Progenitor cell of endocrine pancreas (in vitro differentiated cells): ENCODE data around the gene RPTOR. TPM values are rescaled to one million over a fixed set of nuclear protein-coding genes. Genes with fewer than 3 reads are reported as not detected.

Experiments used
- DNase-seq: peaks from one replicate; pipeline ENCODE4 v3.0.0; 2021; ENCODE audit warnings: low spot score; ENCODE audit not compliant: unreplicated experiment
- H3K27ac Mint-ChIP-seq: 2 replicates; pipeline ENCODE4 v1.8.0; 2021; ENCODE audit warnings: mild to moderate bottlenecking, moderate library complexity, mixed read lengths
- H3K27me3 Mint-ChIP-seq: 2 replicates; pipeline ENCODE4 v1.8.0; 2021; ENCODE audit warnings: mixed read lengths
- H3K36me3 Mint-ChIP-seq: 2 replicates; pipeline ENCODE4 v1.8.0; 2022; ENCODE audit warnings: mixed read lengths; ENCODE audit not compliant: insufficient read depth
- H3K4me1 Mint-ChIP-seq: 2 replicates; pipeline ENCODE4 v1.8.0; 2021; ENCODE audit warnings: low read depth, mixed read lengths
- H3K4me3 Mint-ChIP-seq: 2 replicates; pipeline ENCODE4 v1.8.0; 2021; ENCODE audit warnings: low read depth, mild to moderate bottlenecking, moderate library complexity, mixed read lengths
- H3K9me3 Mint-ChIP-seq: 2 replicates; pipeline ENCODE4 v1.8.0; 2021; ENCODE audit warnings: low read depth, mixed read lengths
- total RNA-seq: library from RNA; stranded (reverse); gene quantifications from 2 replicates; pipeline ENCODE4 v1.2.1, GENCODE V29; 2021
- TF ChIP-seq, protein P1 (sequence below): fragments of 200-600 bp; sonication (generic); IDR thresholded peaks from one replicate; pipeline ENCODE4 v1.5.0; 2021; ENCODE audit warnings: antibody characterized with exemption, mild to moderate bottlenecking; ENCODE audit not compliant: unreplicated experiment

Gene RPTOR
- total RNA-seq, 1 donor from 2014 or later: 40.0 TPM

DNA sequence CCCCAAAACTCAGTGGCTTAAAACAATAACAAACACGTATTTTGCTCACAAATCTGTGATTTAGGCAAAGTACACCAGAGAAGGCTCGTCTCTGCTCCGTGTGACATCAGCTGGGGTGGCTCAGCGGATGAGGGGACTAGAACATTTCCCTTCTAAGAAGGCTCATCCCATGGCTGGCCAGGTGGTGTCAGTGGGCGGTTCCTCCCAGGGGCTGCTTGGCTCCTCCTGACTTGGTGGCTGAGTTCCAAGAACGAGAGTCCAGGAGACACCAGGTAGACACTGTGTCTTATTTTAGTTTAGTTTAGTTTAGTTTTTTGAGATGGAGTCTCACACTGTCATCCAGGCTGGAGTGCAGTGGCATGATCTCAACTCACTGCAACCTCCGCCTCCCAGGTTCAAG, 441.4 kb downstream of the RPTOR start:
- Mint-ChIP-seq H3K4me1 (no peaks in the 10 kb centered on the region), H3K27me3 (peaks cover 36% of the 10 kb centered on the region), H3K27ac (no peak overlapping the region), H3K36me3 (no peaks in the 10 kb centered on the region), H3K9me3 (no peaks in the 10 kb centered on the region), H3K4me3 (no peak overlapping the region)
- TF ChIP-seq, protein P1, sequence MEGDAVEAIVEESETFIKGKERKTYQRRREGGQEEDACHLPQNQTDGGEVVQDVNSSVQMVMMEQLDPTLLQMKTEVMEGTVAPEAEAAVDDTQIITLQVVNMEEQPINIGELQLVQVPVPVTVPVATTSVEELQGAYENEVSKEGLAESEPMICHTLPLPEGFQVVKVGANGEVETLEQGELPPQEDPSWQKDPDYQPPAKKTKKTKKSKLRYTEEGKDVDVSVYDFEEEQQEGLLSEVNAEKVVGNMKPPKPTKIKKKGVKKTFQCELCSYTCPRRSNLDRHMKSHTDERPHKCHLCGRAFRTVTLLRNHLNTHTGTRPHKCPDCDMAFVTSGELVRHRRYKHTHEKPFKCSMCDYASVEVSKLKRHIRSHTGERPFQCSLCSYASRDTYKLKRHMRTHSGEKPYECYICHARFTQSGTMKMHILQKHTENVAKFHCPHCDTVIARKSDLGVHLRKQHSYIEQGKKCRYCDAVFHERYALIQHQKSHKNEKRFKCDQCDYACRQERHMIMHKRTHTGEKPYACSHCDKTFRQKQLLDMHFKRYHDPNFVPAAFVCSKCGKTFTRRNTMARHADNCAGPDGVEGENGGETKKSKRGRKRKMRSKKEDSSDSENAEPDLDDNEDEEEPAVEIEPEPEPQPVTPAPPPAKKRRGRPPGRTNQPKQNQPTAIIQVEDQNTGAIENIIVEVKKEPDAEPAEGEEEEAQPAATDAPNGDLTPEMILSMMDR: no peak
- DNase-seq: no peak

DNA sequence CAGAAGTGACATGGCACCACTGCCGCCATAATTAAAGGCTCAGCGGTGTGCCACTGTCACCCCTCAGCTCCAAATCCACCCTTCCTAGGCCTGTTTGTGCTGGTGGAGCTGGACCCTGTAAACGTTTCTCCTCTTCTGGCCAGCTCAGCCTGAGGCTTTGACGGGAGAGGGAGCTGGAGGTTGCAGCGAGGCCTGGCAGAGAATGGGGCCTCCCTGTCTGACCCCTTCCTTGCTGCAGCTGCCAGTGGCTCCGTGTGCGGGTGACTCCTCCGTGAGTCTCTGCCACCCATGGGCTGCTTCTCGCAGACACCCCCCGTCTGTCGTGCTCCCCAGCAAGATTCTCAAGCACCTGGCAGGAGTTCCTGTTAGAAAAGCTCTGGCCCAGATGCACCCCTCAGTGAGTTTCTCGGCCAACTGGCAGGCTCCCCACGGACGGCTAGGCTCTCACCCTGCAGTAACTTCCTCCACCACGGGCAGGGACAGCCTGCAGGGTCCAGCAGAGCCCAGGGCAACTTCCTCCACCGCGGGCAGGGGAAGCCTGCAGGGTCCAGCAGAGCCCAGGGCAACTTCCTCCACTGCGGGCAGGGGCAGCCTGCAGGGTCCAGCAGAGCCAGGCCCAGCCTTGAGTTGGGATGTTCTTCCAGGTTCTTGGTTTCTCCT, 442.3 kb downstream of the RPTOR start:
- Mint-ChIP-seq H3K27me3 (peaks cover 32% of the 10 kb centered on the region), H3K36me3 (no peaks in the 10 kb centered on the region), H3K4me3 (no peak overlapping the region), H3K4me1 (no peaks in the 10 kb centered on the region), H3K9me3 (no peaks in the 10 kb centered on the region), H3K27ac (no peak overlapping the region)
- TF ChIP-seq, protein P1: no peak
- DNase-seq: no peak

DNA sequence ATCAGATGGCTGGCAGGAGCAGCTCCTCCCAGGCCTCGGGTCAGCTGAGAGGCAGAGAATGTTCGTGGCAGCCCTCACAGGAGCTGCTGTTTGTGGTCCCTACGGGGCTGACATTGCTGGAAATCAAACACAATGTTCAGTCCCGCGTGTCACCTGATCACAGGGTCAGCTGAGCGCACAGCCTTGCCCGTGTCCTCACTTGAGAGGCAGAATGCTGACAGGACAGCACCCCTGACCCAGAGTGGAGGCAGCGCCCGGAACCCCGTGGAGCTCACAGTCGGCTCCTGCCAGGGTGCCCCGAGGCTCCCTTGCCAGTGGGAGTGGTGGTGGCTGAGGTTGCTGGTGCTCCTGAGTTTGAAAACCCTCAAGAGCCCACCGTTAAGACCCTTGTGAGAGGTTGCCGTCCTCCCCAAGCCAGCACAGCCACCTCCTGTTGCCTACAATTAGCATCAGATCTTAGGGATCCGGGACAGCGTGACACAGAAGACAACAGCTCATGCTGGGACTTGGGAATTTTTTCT, 443.4 kb downstream of the RPTOR start:
- Mint-ChIP-seq H3K27ac (no peak overlapping the region), H3K4me1 (peaks cover 4% of the 10 kb centered on the region), H3K4me3 (no peak overlapping the region), H3K9me3 (no peaks in the 10 kb centered on the region), H3K36me3 (no peaks in the 10 kb centered on the region), H3K27me3 (peaks cover 23% of the 10 kb centered on the region)
- DNase-seq: no peak
- TF ChIP-seq, protein P1: no peak

DNA sequence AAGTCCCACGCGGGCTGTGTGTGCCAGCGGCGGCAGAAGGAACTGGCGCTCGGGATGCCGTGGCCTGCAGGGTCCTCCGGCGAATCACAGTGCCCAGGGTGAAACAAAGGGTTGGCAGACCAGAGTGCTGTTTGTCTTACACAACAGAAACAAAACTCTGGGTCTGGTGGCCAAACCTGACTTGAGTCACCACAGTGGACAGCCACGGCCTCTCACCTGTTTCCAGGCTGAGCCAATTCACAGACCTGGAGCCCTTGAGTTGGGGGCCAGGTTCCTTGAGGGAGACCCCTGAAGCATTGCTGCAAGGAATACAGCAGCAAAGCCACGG, 444.9 kb downstream of the RPTOR start:
- no peaks in the 10 kb centered on the region for H3K9me3 Mint-ChIP-seq
- H3K27ac Mint-ChIP-seq: no peak overlapping the region
- peaks cover 14% of the 10 kb centered on the region for H3K27me3 Mint-ChIP-seq
- DNase-seq: no peak
- no peak overlapping the region for H3K4me3 Mint-ChIP-seq
- peaks cover 5% of the 10 kb centered on the region for H3K4me1 Mint-ChIP-seq
- no peaks in the 10 kb centered on the region for H3K36me3 Mint-ChIP-seq
- TF ChIP-seq, protein P1: no peak

DNA sequence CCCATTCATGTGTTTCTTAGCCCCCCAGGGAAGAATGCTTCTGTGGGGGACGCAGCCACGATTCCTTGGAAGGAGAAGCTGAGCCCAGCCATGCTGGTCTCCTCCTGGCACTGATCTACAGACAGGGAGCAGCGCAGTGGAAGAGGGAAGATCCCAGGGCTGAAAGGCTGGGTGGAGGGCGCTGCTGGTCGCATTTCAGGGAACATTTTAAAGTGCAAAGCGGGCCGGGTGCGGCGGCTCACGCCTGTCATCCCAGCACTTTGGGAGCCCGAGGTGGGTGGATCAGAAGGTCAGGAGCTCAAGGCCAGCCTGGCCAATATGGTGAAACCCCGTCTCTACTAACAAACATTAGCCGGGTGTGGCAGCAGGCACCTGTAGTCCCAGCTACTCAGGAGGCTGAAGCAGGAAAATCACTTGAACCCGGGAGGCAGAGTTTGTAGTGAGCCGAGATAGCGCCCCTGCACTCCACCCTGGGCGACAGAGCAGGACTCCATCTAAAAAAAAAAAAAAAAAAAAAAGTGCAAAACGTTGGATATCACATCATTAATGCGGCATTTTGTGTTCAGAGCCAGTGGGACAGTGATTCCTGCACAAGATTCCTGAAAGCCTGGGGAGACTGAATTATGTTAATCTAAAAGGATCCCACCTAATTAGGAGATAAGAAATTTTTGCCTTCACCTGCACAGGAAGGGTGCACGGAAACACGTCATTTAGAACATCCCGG, 446.4 kb downstream of the RPTOR start:
- peak overlapping the region; percentile 69 for H3K27ac Mint-ChIP-seq
- H3K36me3 Mint-ChIP-seq: peaks cover 4% of the 10 kb centered on the region

More for the DNA sequence above, 446.4 kb downstream of the RPTOR start:
- Mint-ChIP-seq H3K9me3 (no peaks in the 10 kb centered on the region), H3K27me3 (peaks cover 11% of the 10 kb centered on the region), H3K4me3 (peak overlapping the region; percentile 67), H3K4me1 (peaks cover 5% of the 10 kb centered on the region)
- no peak for DNase-seq
- TF ChIP-seq, protein P1: no peak
